Left ventricle myocardium inferior (tissue), 1 donor: Measurements from ENCODE around the gene CLN3. TPM values are rescaled to one million over a fixed set of nuclear protein-coding genes. Genes with fewer than 3 reads are reported as not detected.

Experiments used
- DNase-seq: peaks from one replicate; pipeline ENCODE4 v3.0.0-alpha.2; 2020
- H3K27ac ChIP-seq: fragments of 200-600 bp; replicated peaks from 2 replicates; pipeline ENCODE4 v1.8.0; 2021
- H3K27me3 ChIP-seq: fragments of 200-600 bp; 2 replicates; pipeline ENCODE4 v1.8.0; 2021; ENCODE audit warnings: low read depth
- H3K36me3 ChIP-seq: fragments of 200-600 bp; 2 replicates; pipeline ENCODE4 v1.8.0; 2021
- H3K4me1 ChIP-seq: fragments of 200-600 bp; 2 replicates; pipeline ENCODE4 v1.8.0; 2021
- H3K4me3 ChIP-seq: fragments of 200-600 bp; 2 replicates; pipeline ENCODE4 v1.8.0; 2021; ENCODE audit warnings: mild to moderate bottlenecking, moderate library complexity
- H3K9me3 ChIP-seq: fragments of 200-600 bp; replicated peaks from 2 replicates; pipeline ENCODE4 v1.8.0; 2021
- CTCF ChIP-seq: fragments of 200-600 bp; IDR thresholded peaks from 2 replicates; pipeline ENCODE4 v1.8.0; 2021; ENCODE audit warnings: antibody characterized with exemption, mild to moderate bottlenecking, borderline replicate concordance
- intact Hi-C: fragments of 100-400 bp; cut with micrococcal nuclease; formaldehyde crosslinking; loops from one replicate; pipeline ENCODE4 v1.11.0; 2022
- total RNA-seq: library from RNA; stranded (reverse); fragmentation: NEBNext Ultra II Directional; extraction: Animal tissue kit (Norgen Biotek cat#: 25700); gene quantifications from one replicate; pipeline ENCODE4 v1.2.1, GENCODE V29; 2021
- donor health status: DM: no; HTN: yes; CAD: no; lungs with severe emphysema.

The CLN3 gene
- total RNA-seq, 1 donor from 2014 or later: 13.6 TPM

GRCh38 chr16:28534542-28535373 is 42.9 kb upstream of the CLN3 start:
- H3K9me3 ChIP-seq: peaks cover 6% of the 10 kb centered on the region
- no peak overlapping the region for H3K4me3 ChIP-seq
- DNase-seq: peak; percentile 25
- peaks cover 25% of the 10 kb centered on the region for H3K36me3 ChIP-seq
- peaks cover 64% of the 10 kb centered on the region for H3K4me1 ChIP-seq
- intact Hi-C loops: no loop called here
- no peak for TF ChIP-seq CTCF
- no peaks in the 10 kb centered on the region for H3K27me3 ChIP-seq
- H3K27ac ChIP-seq: peak overlapping the region; percentile 42

GRCh38 chr16:28532940-28533647 is 41.2 kb upstream of the CLN3 start:
- Histone ChIP-seq H3K27me3 (no peaks in the 10 kb centered on the region), H3K4me1 (peaks cover 55% of the 10 kb centered on the region), H3K36me3 (peaks cover 25% of the 10 kb centered on the region), H3K27ac (peak overlapping the region; percentile 77), H3K9me3 (peaks cover 6% of the 10 kb centered on the region), H3K4me3 (no peak overlapping the region)
- TF ChIP-seq CTCF: no peak
- intact Hi-C loops: no loop called here
- DNase-seq: no peak

- H3K27me3 ChIP-seq: no peaks in the 10 kb centered on the region
- DNase-seq: peak; percentile 83
- intact Hi-C loops: no loop called here
- H3K27ac ChIP-seq: peak overlapping the region; percentile 77
- H3K4me3 ChIP-seq: no peak overlapping the region
- peaks cover 6% of the 10 kb centered on the region for H3K9me3 ChIP-seq
- peaks cover 20% of the 10 kb centered on the region for H3K36me3 ChIP-seq
- peaks cover 45% of the 10 kb centered on the region for H3K4me1 ChIP-seq
- no peak for TF ChIP-seq CTCF
Observed at GRCh38 chr16:28531777-28532744, 40.2 kb upstream of the CLN3 start.

- TF ChIP-seq CTCF: no peak
- Histone ChIP-seq H3K4me3 (no peak overlapping the region), H3K27ac (no peak overlapping the region), H3K9me3 (no peaks in the 10 kb centered on the region), H3K4me1 (peaks cover 22% of the 10 kb centered on the region), H3K27me3 (no peaks in the 10 kb centered on the region), H3K36me3 (no peaks in the 10 kb centered on the region)
- intact Hi-C loops: no loop called here
- no peak for DNase-seq
Observed at GRCh38 chr16:28529124-28529523, 37.2 kb upstream of the CLN3 start.

- intact Hi-C loops: no loop called here
Observed at GRCh38 chr16:28528463-28528867, 36.6 kb upstream of the CLN3 start.

More at GRCh38 chr16:28528463-28528867, 36.6 kb upstream of the CLN3 start:
- no peaks in the 10 kb centered on the region for H3K27me3 ChIP-seq
- no peak for DNase-seq
- H3K4me1 ChIP-seq: peaks cover 28% of the 10 kb centered on the region
- no peaks in the 10 kb centered on the region for H3K36me3 ChIP-seq
- no peak overlapping the region for H3K27ac ChIP-seq
- H3K9me3 ChIP-seq: no peaks in the 10 kb centered on the region
- H3K4me3 ChIP-seq: no peak overlapping the region
- no peak for TF ChIP-seq CTCF
